ENCODE data around the gene HOXA3. TPM values are rescaled to one million over a fixed set of nuclear protein-coding genes. Genes with fewer than 3 reads are reported as not detected.

HOXA3 gene
- total and polyA plus RNA-seq, 2 of the 13 experiments (the other 11 are each of a cell fraction or from before 2014, with no cell fraction given): 2.9 to 4.6 TPM

DNA sequence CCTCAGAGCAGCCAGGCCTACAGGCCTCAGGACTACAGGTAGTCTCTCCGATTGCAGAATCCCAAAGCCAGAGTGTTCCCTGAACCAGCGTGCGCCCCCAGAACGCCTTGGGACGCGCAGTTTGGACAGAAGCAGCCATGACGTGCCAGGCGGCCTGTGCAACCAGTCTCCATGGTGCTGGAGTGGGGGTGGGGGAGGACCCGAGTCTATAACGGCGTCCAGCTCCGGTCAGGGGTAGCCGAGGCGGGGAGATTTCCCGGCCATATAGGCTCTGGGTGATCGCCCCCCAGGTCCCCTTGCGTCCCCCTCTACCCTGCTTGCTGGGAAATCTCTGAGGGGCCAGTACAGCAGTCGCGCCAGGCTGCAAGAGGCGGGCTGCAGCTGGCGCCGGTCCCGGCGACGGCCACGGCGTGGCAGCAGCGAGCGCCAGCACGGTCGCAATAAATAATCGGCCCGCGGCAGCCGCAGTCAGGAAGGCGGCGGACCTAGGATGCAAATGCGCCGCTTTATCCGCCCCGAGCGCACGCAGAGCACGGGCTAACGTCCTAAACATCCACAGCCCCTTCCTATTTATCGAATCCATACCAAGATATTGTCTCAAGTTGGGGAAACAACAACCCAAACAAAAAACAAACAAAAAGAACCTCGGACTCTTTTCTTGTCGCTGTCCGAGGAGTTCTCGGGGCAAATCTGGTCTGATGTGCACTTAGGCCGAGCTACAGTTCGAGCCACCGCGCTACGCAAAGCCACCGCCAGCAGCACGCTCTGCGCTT lies 1.6 kb downstream of the HOXA3 start (continued):
- TF ChIP-seq ZNF136 (CRISPR knock-in tag; IDR thresholded peaks at IDR 0.05; ENCODE audit: low read depth): 0 out of 2 replicates have a peak, but pooled peaks have one; percentile 60
- peak; percentile 76 for TF ChIP-seq REPIN1 (CRISPR knock-in tag; IDR thresholded peaks at IDR 0.05; ENCODE audit: borderline replicate concordance, low read depth)
- TF ChIP-seq ZNF547 (CRISPR knock-in tag; IDR thresholded peaks at IDR 0.05): no peak; the same call in 1 of the 2 replicates
- peak; percentile 72; the same call in 1 of the 2 replicates for TF ChIP-seq ZNF749 (CRISPR knock-in tag; IDR thresholded peaks at IDR 0.05; ENCODE audit: borderline replicate concordance)
- no peak for TF ChIP-seq SRSF1 (optimal IDR thresholded peaks at IDR 0.05; ENCODE audit: low read depth, low read length)
- TF ChIP-seq ZZZ3 (CRISPR knock-in tag; IDR thresholded peaks at IDR 0.05; ENCODE audit: borderline replicate concordance): 0 out of 2 replicates have a peak, but pooled peaks have one; percentile 69
- peak in 1 of 2 experiments; percentile 10; a peak in 1 of 4 replicates for TF ChIP-seq POLR2A (IDR thresholded peaks at IDR 0.05; ENCODE audit: insufficient read depth in 1 of 2, low read depth in 2 of 2, low read length in 2 of 2)
- TF ChIP-seq, protein P1, sequence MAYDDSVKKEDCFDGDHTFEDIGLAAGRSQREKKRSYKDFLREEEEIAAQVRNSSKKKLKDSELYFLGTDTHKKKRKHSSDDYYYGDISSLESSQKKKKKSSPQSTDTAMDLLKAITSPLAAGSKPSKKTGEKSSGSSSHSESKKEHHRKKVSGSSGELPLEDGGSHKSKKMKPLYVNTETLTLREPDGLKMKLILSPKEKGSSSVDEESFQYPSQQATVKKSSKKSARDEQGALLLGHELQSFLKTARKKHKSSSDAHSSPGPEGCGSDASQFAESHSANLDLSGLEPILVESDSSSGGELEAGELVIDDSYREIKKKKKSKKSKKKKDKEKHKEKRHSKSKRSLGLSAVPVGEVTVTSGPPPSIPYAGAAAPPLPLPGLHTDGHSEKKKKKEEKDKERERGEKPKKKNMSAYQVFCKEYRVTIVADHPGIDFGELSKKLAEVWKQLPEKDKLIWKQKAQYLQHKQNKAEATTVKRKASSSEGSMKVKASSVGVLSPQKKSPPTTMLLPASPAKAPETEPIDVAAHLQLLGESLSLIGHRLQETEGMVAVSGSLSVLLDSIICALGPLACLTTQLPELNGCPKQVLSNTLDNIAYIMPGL (CRISPR knock-in tag; IDR thresholded peaks at IDR 0.05; ENCODE audit: borderline replicate concordance in 1 of 2, low read depth in 1 of 2): peak; percentile 85 to 93
- TF ChIP-seq ZNF296 (CRISPR knock-in tag; conservative IDR thresholded peaks at IDR 0.05): peak; percentile 83; the same call in 1 of the 2 replicates
- TF ChIP-seq HOXA5 (CRISPR knock-in tag; IDR thresholded peaks at IDR 0.05): peak; percentile 37; the same call in 1 of the 2 replicates
- TF ChIP-seq EED (CRISPR knock-in tag; IDR thresholded peaks at IDR 0.05): 0 out of 2 replicates have a peak, but pooled peaks have one; percentile 6
- no peak for TF ChIP-seq ZNF253 (CRISPR knock-in tag; IDR thresholded peaks at IDR 0.05; ENCODE audit: borderline replicate concordance)
- TF ChIP-seq ZNF441 (CRISPR knock-in tag; IDR thresholded peaks at IDR 0.05; ENCODE audit: borderline replicate concordance): no peak
- TF ChIP-seq SIX1 (CRISPR knock-in tag; IDR thresholded peaks at IDR 0.05; ENCODE audit: borderline replicate concordance): no peak
- TF ChIP-seq KMT2B (CRISPR knock-in tag; IDR thresholded peaks at IDR 0.05): peak; percentile 61; the same call in 1 of the 2 replicates
- TF ChIP-seq ZNF83 (CRISPR knock-in tag; IDR thresholded peaks at IDR 0.05; ENCODE audit: borderline replicate concordance): 0 out of 2 replicates have a peak, but pooled peaks have one; percentile 20
- TF ChIP-seq AKAP8 (CRISPR knock-in tag; IDR thresholded peaks at IDR 0.05): no peak
- TF ChIP-seq, protein P2, sequence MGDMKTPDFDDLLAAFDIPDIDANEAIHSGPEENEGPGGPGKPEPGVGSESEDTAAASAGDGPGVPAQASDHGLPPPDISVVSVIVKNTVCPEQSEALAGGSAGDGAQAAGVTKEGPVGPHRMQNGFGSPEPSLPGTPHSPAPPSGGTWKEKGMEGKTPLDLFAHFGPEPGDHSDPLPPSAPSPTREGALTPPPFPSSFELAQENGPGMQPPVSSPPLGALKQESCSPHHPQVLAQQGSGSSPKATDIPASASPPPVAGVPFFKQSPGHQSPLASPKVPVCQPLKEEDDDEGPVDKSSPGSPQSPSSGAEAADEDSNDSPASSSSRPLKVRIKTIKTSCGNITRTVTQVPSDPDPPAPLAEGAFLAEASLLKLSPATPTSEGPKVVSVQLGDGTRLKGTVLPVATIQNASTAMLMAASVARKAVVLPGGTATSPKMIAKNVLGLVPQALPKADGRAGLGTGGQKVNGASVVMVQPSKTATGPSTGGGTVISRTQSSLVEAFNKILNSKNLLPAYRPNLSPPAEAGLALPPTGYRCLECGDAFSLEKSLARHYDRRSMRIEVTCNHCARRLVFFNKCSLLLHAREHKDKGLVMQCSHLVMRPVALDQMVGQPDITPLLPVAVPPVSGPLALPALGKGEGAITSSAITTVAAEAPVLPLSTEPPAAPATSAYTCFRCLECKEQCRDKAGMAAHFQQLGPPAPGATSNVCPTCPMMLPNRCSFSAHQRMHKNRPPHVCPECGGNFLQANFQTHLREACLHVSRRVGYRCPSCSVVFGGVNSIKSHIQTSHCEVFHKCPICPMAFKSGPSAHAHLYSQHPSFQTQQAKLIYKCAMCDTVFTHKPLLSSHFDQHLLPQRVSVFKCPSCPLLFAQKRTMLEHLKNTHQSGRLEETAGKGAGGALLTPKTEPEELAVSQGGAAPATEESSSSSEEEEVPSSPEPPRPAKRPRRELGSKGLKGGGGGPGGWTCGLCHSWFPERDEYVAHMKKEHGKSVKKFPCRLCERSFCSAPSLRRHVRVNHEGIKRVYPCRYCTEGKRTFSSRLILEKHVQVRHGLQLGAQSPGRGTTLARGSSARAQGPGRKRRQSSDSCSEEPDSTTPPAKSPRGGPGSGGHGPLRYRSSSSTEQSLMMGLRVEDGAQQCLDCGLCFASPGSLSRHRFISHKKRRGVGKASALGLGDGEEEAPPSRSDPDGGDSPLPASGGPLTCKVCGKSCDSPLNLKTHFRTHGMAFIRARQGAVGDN (CRISPR knock-in tag; IDR thresholded peaks at IDR 0.05): peak; percentile 90
- TF ChIP-seq ZFP82 (CRISPR knock-in tag; IDR thresholded peaks at IDR 0.05; ENCODE audit: borderline replicate concordance): no peak
- TF ChIP-seq SAP130 (CRISPR knock-in tag; IDR thresholded peaks at IDR 0.05; ENCODE audit: low read depth): no peak
- TF ChIP-seq SNAI1 (CRISPR knock-in tag; IDR thresholded peaks at IDR 0.05; ENCODE audit: borderline replicate concordance): no peak
- no peak for TF ChIP-seq PAX8 (CRISPR knock-in tag; IDR thresholded peaks at IDR 0.05; ENCODE audit: borderline replicate concordance)
- TF ChIP-seq ZNF207 (IDR thresholded peaks at IDR 0.05; ENCODE audit: borderline replicate concordance): no peak
- TF ChIP-seq, protein P3, sequence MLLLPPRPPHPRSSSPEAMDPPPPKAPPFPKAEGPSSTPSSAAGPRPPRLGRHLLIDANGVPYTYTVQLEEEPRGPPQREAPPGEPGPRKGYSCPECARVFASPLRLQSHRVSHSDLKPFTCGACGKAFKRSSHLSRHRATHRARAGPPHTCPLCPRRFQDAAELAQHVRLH (CRISPR knock-in tag; IDR thresholded peaks at IDR 0.05; ENCODE audit: borderline replicate concordance, low read depth): peak; percentile 83; the same call in 1 of the 2 replicates

Measured in HepG2 (cell line).